Measurements from ENCODE around the gene CA12. TPM values are rescaled to one million over a fixed set of nuclear protein-coding genes. Genes with fewer than 3 reads are reported as not detected.

The CA12 gene
- total and polyA plus RNA-seq, 9 of the 15 experiments (the other 6 are each of a cell fraction or from before 2014, with no cell fraction given), result 0.01 to 0.78 (median 0.15) TPM; not detected in 1

GRCh38 chr15:63334821-63335220 is 46.8 kb downstream of the CA12 start:
- no peak for TF ChIP-seq HLTF (IDR thresholded peaks at IDR 0.05)
- no peak for TF ChIP-seq STAT5A (IDR thresholded peaks at IDR 0.05; ENCODE audit: borderline replicate concordance, low read length)
- TF ChIP-seq FOS (IDR thresholded peaks at IDR 0.05; ENCODE audit: extremely low read depth, insufficient read length), result no peak
- no peak for TF ChIP-seq CHD1 (IDR thresholded peaks at IDR 0.05; ENCODE audit: low read length)
- no peak for TF ChIP-seq AFF1 (IDR thresholded peaks at IDR 0.05; ENCODE audit: low read depth in 1 of 2, partially characterized antibody in 2 of 2)
- TF ChIP-seq ZFX (CRISPR knock-in tag; IDR thresholded peaks at IDR 0.05), result no peak
- no peak for TF ChIP-seq ZNF140 (CRISPR knock-in tag; IDR thresholded peaks at IDR 0.05)
- no peak for TF ChIP-seq RNF219 (CRISPR knock-in tag; IDR thresholded peaks at IDR 0.05)
- no peak for TF ChIP-seq PHB2 (IDR thresholded peaks at IDR 0.05; ENCODE audit: low read depth)
- TF ChIP-seq NR4A1 (CRISPR knock-in tag; IDR thresholded peaks at IDR 0.05), result no peak
- TF ChIP-seq NR4A1 (tag; IDR thresholded peaks at IDR 0.05), result no peak
- TF ChIP-seq TCF7L2 (IDR thresholded peaks at IDR 0.05; ENCODE audit: low read depth, low read length), result no peak
- TF ChIP-seq TCFL5 (CRISPR knock-in tag; conservative IDR thresholded peaks at IDR 0.05), result no peak
- TF ChIP-seq HNRNPL (IDR thresholded peaks at IDR 0.05; ENCODE audit: low read depth, low read length), result no peak
- TF ChIP-seq HEY1 (CRISPR knock-in tag; IDR thresholded peaks at IDR 0.05; ENCODE audit: borderline replicate concordance), result no peak
- TF ChIP-seq ZNF785 (CRISPR knock-in tag; IDR thresholded peaks at IDR 0.05), result no peak
- no peaks in the 10 kb centered on the region for H3K9me3 ChIP-seq (replicated peaks; ENCODE audit: control insufficient read depth, insufficient read depth, low read depth, low read length)
- DNase-seq (ENCODE audit: extremely low read depth in 1 of 4, low spot score in 3 of 4) (no peak), ATAC-seq (no peak), FAIRE-seq (no peak)
- no peak overlapping the region for H2AFZ ChIP-seq (ENCODE audit: low read depth, low read length)
- H3K27me3 ChIP-seq (ENCODE audit: control insufficient read depth in 2 of 2, insufficient read depth in 2 of 2, low read length in 2 of 2), result no peaks in the 10 kb centered on the region
- H3K79me2 ChIP-seq (ENCODE audit: control insufficient read depth, insufficient read depth, low read length), result no peaks in the 10 kb centered on the region
- ChIA-PET CTCF (ENCODE audit: low intra/inter-chr PET ratio) (no interaction called here), POLR2A (no interaction called here)
- WGBS (ENCODE audit: insufficient coverage, low coverage, missing lambda C conversion rate), result 29% methylated on average over 2 of the region's 2 CpGs
- H3K4me3 ChIP-seq, result no peak overlapping the region
- intact Hi-C loops (cut with micrococcal nuclease) (no loop called here), in situ Hi-C loops (cut with MboI) (no loop called here)
- no peaks in the 10 kb centered on the region for H3K36me3 ChIP-seq (ENCODE audit: control insufficient read depth, insufficient read depth, low read length)
- H4K20me1 ChIP-seq (replicated peaks; ENCODE audit: control insufficient read depth, insufficient read depth, low read length), result no peaks in the 10 kb centered on the region
- BruUV-seq (replicated peaks), result no TSS peak
- no peak overlapping the region for H3K27ac ChIP-seq (ENCODE audit: extremely low read depth, low read depth, low read length)
- H3K9me1 ChIP-seq (ENCODE audit: control insufficient read depth, insufficient read depth, low read length), result no peaks in the 10 kb centered on the region
- no peak overlapping the region for H3K4me2 ChIP-seq (ENCODE audit: insufficient read depth, low read length)
- H3K4me1 ChIP-seq (replicated peaks in 1 of 2; ENCODE audit: control insufficient read depth in 2 of 2, insufficient read depth in 2 of 2, low read length in 2 of 2), result peaks cover 8 to 12% of the 10 kb centered on the region in 2 experiments; a peak in 4 of 5 replicates
- no peak overlapping the region for H3K9ac ChIP-seq (ENCODE audit: insufficient read depth in 1 of 2, low read depth in 2 of 2, low read length in 2 of 2)
